GM23338 (cell line): ENCODE data around the gene CROCC2. TPM values are rescaled to one million over a fixed set of nuclear protein-coding genes. Genes with fewer than 3 reads are reported as not detected.

Experiments
- ATAC-seq: fragments of 200-7000 bp; cut with Tn5 transposase; 3 replicates; pipeline ENCODE4 v1.9.1; 2020
- DNase-seq: peaks from one replicate; pipeline ENCODE4 v3.0.0-alpha.2; 2015; ENCODE audit warnings: low spot score
- H2AFZ ChIP-seq: fragments of 200-600 bp; sonication (generic); 2 replicates; pipeline ENCODE4 v1.8.0; 2016; ENCODE audit warnings: antibody characterized with exemption, mild to moderate bottlenecking, moderate library complexity
- H3F3A ChIP-seq: fragments of 200-600 bp; sonication (generic); replicated peaks from 2 replicates; pipeline ENCODE4 v1.8.0; 2017; ENCODE audit warnings: antibody characterized with exemption, mixed run types, low read depth
- H3K27ac ChIP-seq: fragments of 200-600 bp; sonication (generic); 2 replicates; pipeline ENCODE4 v1.6.1; 2016; ENCODE audit warnings: low read depth
- H3K27me3 ChIP-seq: fragments of 200-600 bp; sonication (generic); 2 replicates; pipeline ENCODE4 v1.8.0; 2016; ENCODE audit warnings: mild to moderate bottlenecking, mixed run types, moderate library complexity; ENCODE audit not compliant: insufficient read depth
- H3K36me3 ChIP-seq: fragments of 200-600 bp; sonication (generic); 2 replicates; pipeline ENCODE4 v1.8.0; 2016; ENCODE audit warnings: mild to moderate bottlenecking; ENCODE audit not compliant: insufficient read depth
- H3K4me1 ChIP-seq: fragments of 200-600 bp; sonication (generic); 2 replicates; pipeline ENCODE4 v1.8.0; 2016; ENCODE audit warnings: mild to moderate bottlenecking, moderate library complexity; ENCODE audit not compliant: insufficient read depth
- H3K4me2 ChIP-seq: fragments of 200-600 bp; sonication (generic); 2 replicates; pipeline ENCODE4 v1.7.1; 2017; ENCODE audit warnings: mixed run types
- H3K4me3 ChIP-seq: fragments of 200-600 bp; sonication (generic); 2 replicates; pipeline ENCODE4 v1.6.1; 2016; ENCODE audit warnings: mixed run types
- H3K79me2 ChIP-seq: fragments of 200-600 bp; sonication (generic); replicated peaks from 2 replicates; pipeline ENCODE4 v1.8.0; 2017; ENCODE audit warnings: mild to moderate bottlenecking; ENCODE audit not compliant: insufficient read depth
- H3K9me2 ChIP-seq: fragments of 200-600 bp; sonication (generic); 2 replicates; pipeline ENCODE4 v1.8.0; 2017; ENCODE audit not compliant: insufficient read depth
- H4K20me1 ChIP-seq: fragments of 200-600 bp; sonication (generic); replicated peaks from 2 replicates; pipeline ENCODE4 v1.8.0; 2017; ENCODE audit warnings: mild to moderate bottlenecking; ENCODE audit not compliant: insufficient read depth
- H3K27ac Mint-ChIP-seq: 2 replicates; pipeline ENCODE4 v1.8.0; 2020; ENCODE audit warnings: inconsistent platforms, mild to moderate bottlenecking, moderate library complexity, mixed read lengths
- H3K27me3 Mint-ChIP-seq: 3 replicates; pipeline ENCODE4 v1.8.0; 2022; ENCODE audit warnings: low read depth, mild to moderate bottlenecking, moderate library complexity, mixed read lengths, inconsistent platforms; ENCODE audit not compliant: insufficient read depth, poor library complexity
- H3K36me3 Mint-ChIP-seq: 3 replicates; pipeline ENCODE4 v1.8.0; 2021; ENCODE audit warnings: low read depth, mild to moderate bottlenecking, inconsistent platforms, moderate library complexity, mixed read lengths
- H3K4me1 Mint-ChIP-seq: 3 replicates; pipeline ENCODE4 v1.8.0; 2020; ENCODE audit warnings: mild to moderate bottlenecking, inconsistent platforms, mixed read lengths
- H3K4me3 Mint-ChIP-seq: 3 replicates; pipeline ENCODE4 v1.8.0; 2021; ENCODE audit warnings: moderate library complexity, mild to moderate bottlenecking, inconsistent platforms, mixed read lengths
- H3K9me3 Mint-ChIP-seq: 3 replicates; pipeline ENCODE4 v1.8.0; 2020; ENCODE audit warnings: moderate library complexity, mild to moderate bottlenecking, inconsistent platforms, mixed read lengths
- EZH2 ChIP-seq: fragments of 200-600 bp; sonication (generic); IDR thresholded peaks from one replicate; pipeline ENCODE4 v1.8.0; 2017; ENCODE audit warnings: antibody characterized with exemption, mild to moderate bottlenecking, low read depth; ENCODE audit not compliant: unreplicated experiment
- EZH2phosphoT487 ChIP-seq: fragments of 200-600 bp; sonication (generic); IDR thresholded peaks from one replicate; pipeline ENCODE4 v1.8.1; 2018; ENCODE audit warnings: antibody characterized with exemption; ENCODE audit not compliant: unreplicated experiment
- JUNB ChIP-seq: IDR thresholded peaks from one replicate; pipeline ENCODE4 v1.6.1; 2016; ENCODE audit warnings: antibody characterized with exemption; ENCODE audit not compliant: unreplicated experiment
- NANOG ChIP-seq: IDR thresholded peaks from 2 replicates; pipeline ENCODE4 v1.6.1; 2016; ENCODE audit warnings: antibody characterized with exemption, borderline replicate concordance
- POLR2AphosphoS5 ChIP-seq: IDR thresholded peaks from 2 replicates; pipeline ENCODE4 v1.6.1; 2016; ENCODE audit warnings: antibody characterized with exemption, low read depth
- ZNF114 ChIP-seq: fragments of 250-450 bp; sonication (Bioruptor Pico); IDR thresholded peaks from 2 replicates; pipeline ENCODE4 v1.5.0; 2020; ENCODE audit warnings: mild to moderate bottlenecking, moderate library complexity
- ZNF331 ChIP-seq: fragments of 250-450 bp; sonication (Bioruptor Pico); IDR thresholded peaks from 2 replicates; pipeline ENCODE4 v1.5.0; 2020; ENCODE audit warnings: low read depth, mild to moderate bottlenecking, moderate library complexity
- polyA plus RNA-seq: library from polyadenylated mRNA; unstranded; fragments of >200 nt; fragmentation: Nextera tagmentation; extraction: Ambion mirVana; gene quantifications from 2 replicates; pipeline ENCODE4 v1.2.1, GENCODE V29; 2016
- total RNA-seq: library from RNA; depleted of rRNA; stranded (reverse); fragments of >200 nt; shearing (Covaris generic); gene quantifications from 2 replicates; pipeline ENCODE4 v1.2.3, GENCODE V29; 2014
- TF ChIP-seq, protein P1 (sequence below), 2 experiments: fragments of 200-600 bp in 1 of 2; sonication (generic) in 1 of 2; conservative IDR thresholded peaks; 2 replicates each; pipeline versions ENCODE4 v1.5.1 to v1.6.1; 2016 to 2017; ENCODE audit warnings: antibody characterized with exemption in 2 of 2, low read depth in 2 of 2, mild to moderate bottlenecking in 2 of 2, moderate library complexity in 1 of 2

Gene CROCC2
- total and polyA plus RNA-seq, 2 experiments from 2014 or later, result not detected

- Histone ChIP-seq H3K27me3 (no peaks in the 10 kb centered on the region), H3K4me1 (no peaks in the 10 kb centered on the region), H3K36me3 (no peaks in the 10 kb centered on the region), H4K20me1 (no peaks in the 10 kb centered on the region), H3K79me2 (no peaks in the 10 kb centered on the region), H2AFZ (no peak overlapping the region), H3K9me2 (no peaks in the 10 kb centered on the region), H3F3A (no peaks in the 10 kb centered on the region), H3K27ac (no peak overlapping the region), H3K4me2 (no peak overlapping the region), H3K4me3 (no peak overlapping the region)
- TF ChIP-seq ZNF114 (CRISPR knock-in tag) (no peak), JUNB (no peak), EZH2phosphoT487 (no peak), EZH2 (no peak)
- TF ChIP-seq, protein P1, sequence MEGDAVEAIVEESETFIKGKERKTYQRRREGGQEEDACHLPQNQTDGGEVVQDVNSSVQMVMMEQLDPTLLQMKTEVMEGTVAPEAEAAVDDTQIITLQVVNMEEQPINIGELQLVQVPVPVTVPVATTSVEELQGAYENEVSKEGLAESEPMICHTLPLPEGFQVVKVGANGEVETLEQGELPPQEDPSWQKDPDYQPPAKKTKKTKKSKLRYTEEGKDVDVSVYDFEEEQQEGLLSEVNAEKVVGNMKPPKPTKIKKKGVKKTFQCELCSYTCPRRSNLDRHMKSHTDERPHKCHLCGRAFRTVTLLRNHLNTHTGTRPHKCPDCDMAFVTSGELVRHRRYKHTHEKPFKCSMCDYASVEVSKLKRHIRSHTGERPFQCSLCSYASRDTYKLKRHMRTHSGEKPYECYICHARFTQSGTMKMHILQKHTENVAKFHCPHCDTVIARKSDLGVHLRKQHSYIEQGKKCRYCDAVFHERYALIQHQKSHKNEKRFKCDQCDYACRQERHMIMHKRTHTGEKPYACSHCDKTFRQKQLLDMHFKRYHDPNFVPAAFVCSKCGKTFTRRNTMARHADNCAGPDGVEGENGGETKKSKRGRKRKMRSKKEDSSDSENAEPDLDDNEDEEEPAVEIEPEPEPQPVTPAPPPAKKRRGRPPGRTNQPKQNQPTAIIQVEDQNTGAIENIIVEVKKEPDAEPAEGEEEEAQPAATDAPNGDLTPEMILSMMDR (conservative IDR thresholded peaks at IDR 0.05; ENCODE audit: low read depth in 2 of 2), result no peak
- Mint-ChIP-seq H3K4me1 (0 out of 3 replicates have a peak, but pooled peaks cover 2% of the 10 kb centered on the region), H3K36me3 (no peaks in the 10 kb centered on the region), H3K4me3 (no peak overlapping the region), H3K27ac (no peak overlapping the region), H3K9me3 (no peaks in the 10 kb centered on the region), H3K27me3 (peaks cover 6% of the 10 kb centered on the region)
- DNase-seq, result no peak
- no peak for ATAC-seq
These were observed 28.4 kb upstream of the CROCC2 start for GRCh38 chr2:240877460-240878340.

DNA sequence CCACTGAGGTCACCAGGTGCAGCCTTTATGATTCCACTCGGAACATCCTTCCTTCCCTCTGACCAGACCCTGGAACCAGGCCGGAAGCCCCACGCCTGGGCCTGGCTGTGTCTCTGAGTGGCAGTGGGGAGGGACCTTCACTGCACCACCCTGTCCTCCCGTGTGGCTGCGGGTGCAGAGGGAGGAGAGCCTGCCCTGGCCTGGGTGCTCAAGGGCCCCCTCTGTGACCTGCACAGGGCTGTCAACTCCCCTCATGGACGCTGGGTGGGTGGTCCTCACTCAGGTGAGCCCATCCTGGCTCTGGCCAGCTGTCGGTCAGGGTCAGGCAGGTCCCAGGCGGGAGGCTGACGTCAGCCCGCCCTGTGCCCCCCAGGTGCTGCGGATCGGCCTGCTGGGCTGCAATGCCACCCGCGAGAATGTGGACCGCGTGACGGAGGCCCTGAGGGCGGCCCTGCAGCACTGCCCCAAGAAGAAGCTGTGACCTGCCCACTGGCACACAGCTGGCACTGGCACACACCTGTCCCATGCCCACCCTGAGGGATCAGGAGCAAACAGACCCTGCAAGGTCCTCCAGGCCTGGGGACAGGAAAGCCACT lies 27.7 kb upstream of the CROCC2 start:
- DNase-seq, result no peak
- no peak for TF ChIP-seq POLR2AphosphoS5
- no peak for TF ChIP-seq NANOG
- Mint-ChIP-seq H3K4me3 (no peak overlapping the region), H3K27ac (no peak overlapping the region), H3K9me3 (no peaks in the 10 kb centered on the region), H3K36me3 (no peaks in the 10 kb centered on the region), H3K4me1 (0 out of 3 replicates have a peak, but pooled peaks cover 2% of the 10 kb centered on the region), H3K27me3 (peaks cover 6% of the 10 kb centered on the region)
- Histone ChIP-seq H3K4me1 (no peaks in the 10 kb centered on the region), H3K36me3 (no peaks in the 10 kb centered on the region), H4K20me1 (no peaks in the 10 kb centered on the region), H2AFZ (no peak overlapping the region), H3F3A (no peaks in the 10 kb centered on the region), H3K9me2 (no peaks in the 10 kb centered on the region), H3K79me2 (no peaks in the 10 kb centered on the region), H3K4me3 (no peak overlapping the region), H3K27me3 (no peaks in the 10 kb centered on the region), H3K4me2 (no peak overlapping the region), H3K27ac (no peak overlapping the region)
- no peak for ATAC-seq

DNA sequence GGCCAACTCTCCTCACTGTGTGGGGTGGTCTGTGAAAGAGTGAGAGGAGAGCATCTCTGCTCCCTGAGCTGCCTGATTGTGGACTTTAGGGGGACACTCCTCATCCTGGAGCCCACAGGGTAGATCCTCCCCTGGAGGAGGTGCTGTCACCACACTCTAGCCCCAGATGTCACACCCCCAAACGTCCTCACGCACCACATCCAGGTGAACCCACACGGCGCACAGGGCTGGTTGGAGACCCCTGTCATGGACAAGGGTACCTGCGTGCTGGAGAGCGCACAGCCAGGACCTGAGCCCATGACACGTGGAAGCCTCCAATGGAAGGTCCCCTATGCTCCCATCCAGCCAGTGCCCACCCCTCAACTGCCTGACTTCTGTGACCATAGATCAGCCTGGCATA lies 27.0 kb upstream of the CROCC2 start:
- Histone ChIP-seq H2AFZ (no peak overlapping the region), H3K4me3 (no peak overlapping the region), H3K4me1 (no peaks in the 10 kb centered on the region), H3K27me3 (no peaks in the 10 kb centered on the region), H3F3A (no peaks in the 10 kb centered on the region), H3K27ac (no peak overlapping the region), H3K9me2 (no peaks in the 10 kb centered on the region), H3K79me2 (no peaks in the 10 kb centered on the region), H3K36me3 (no peaks in the 10 kb centered on the region), H3K4me2 (no peak overlapping the region), H4K20me1 (no peaks in the 10 kb centered on the region)
- peaks cover 6% of the 10 kb centered on the region for H3K27me3 Mint-ChIP-seq
- H3K4me3 Mint-ChIP-seq, result no peak overlapping the region
- ATAC-seq (no peak), DNase-seq (no peak)
- H3K4me1 Mint-ChIP-seq, result 0 out of 3 replicates have a peak, but pooled peaks cover 2% of the 10 kb centered on the region
- H3K36me3 Mint-ChIP-seq, result no peaks in the 10 kb centered on the region
- no peak overlapping the region for H3K27ac Mint-ChIP-seq
- TF ChIP-seq ZNF331 (CRISPR knock-in tag), result no peak
- H3K9me3 Mint-ChIP-seq, result no peaks in the 10 kb centered on the region
